Caco-2 (cell line): ENCODE data around the gene CES1. TPM values are rescaled to one million over a fixed set of nuclear protein-coding genes. Genes with fewer than 3 reads are reported as not detected.
"Not testable (repeated sequence)": the region's sequence is repeated elsewhere in the genome, so short reads cannot be mapped to it uniquely, and the experiment has no call there.

Experiments
- BruUV-seq: library from RNA; stranded (reverse); fragments of 400-500 nt; replicated peaks from 2 replicates; lab custom pipeline; 2021; lab: Mats Ljungman, UMichigan
- CTCF ChIA-PET: fragments of 300-600 bp; sonication (Branson Sonifier 250); formaldehyde crosslinking; loops from one replicate; lab custom pipeline; 2022; ENCODE audit warnings: antibody characterized with exemption; lab: Charles Lee
- POLR2A ChIA-PET: fragments of 300-600 bp; sonication (Branson Sonifier 250); formaldehyde crosslinking; loops from one replicate; lab custom pipeline; 2022; ENCODE audit warnings: antibody characterized with exemption; lab: Charles Lee
- DNase-seq, 2 experiments: peaks; one replicate each; pipeline versions ENCODE4 v3.0.0 to v3.0.0-alpha.2; 2020 to 2022
- H3K27me3 ChIP-seq: replicated peaks from 2 replicates; pipeline ENCODE4 v1.6.0; 2011; ENCODE audit warnings: low read length; ENCODE audit not compliant: control insufficient read depth, insufficient read depth
- H3K36me3 ChIP-seq: 2 replicates; pipeline ENCODE4 v1.5.1; 2011; ENCODE audit warnings: low read length; ENCODE audit not compliant: control insufficient read depth, insufficient read depth
- H3K4me1 ChIP-seq: fragments of 250-450 bp; sonication (Bioruptor Pico); 2 replicates; pipeline ENCODE4 v1.5.1; 2020; ENCODE audit warnings: mild to moderate bottlenecking
- H3K4me3 ChIP-seq: 2 replicates; pipeline ENCODE4 v1.5.1; 2011; ENCODE audit warnings: low read depth, mild to moderate bottlenecking, control low read depth, low read length
- H3K9me3 ChIP-seq: fragments of 250-450 bp; sonication (Bioruptor Pico); 2 replicates; pipeline ENCODE4 v1.5.1; 2020; ENCODE audit warnings: mild to moderate bottlenecking, moderate library complexity
- H3K27ac Mint-ChIP-seq: one replicate; pipeline ENCODE4 v1.8.0; 2022; ENCODE audit warnings: mixed read lengths; ENCODE audit not compliant: unreplicated experiment
- H3K27me3 Mint-ChIP-seq: one replicate; pipeline ENCODE4 v1.8.0; 2022; ENCODE audit warnings: mixed read lengths; ENCODE audit not compliant: insufficient read depth, unreplicated experiment
- H3K36me3 Mint-ChIP-seq: one replicate; pipeline ENCODE4 v1.8.0; 2022; ENCODE audit warnings: mild to moderate bottlenecking, mixed read lengths; ENCODE audit not compliant: insufficient read depth, unreplicated experiment
- H3K4me1 Mint-ChIP-seq: one replicate; pipeline ENCODE4 v1.8.0; 2022; ENCODE audit warnings: low read depth, mixed read lengths; ENCODE audit not compliant: unreplicated experiment
- H3K4me3 Mint-ChIP-seq: one replicate; pipeline ENCODE4 v1.8.0; 2022; ENCODE audit warnings: mild to moderate bottlenecking, moderate library complexity, mixed read lengths; ENCODE audit not compliant: unreplicated experiment
- H3K9me3 Mint-ChIP-seq: one replicate; pipeline ENCODE4 v1.8.0; 2022; ENCODE audit warnings: mixed read lengths; ENCODE audit not compliant: unreplicated experiment
- CTCF ChIP-seq, 2 experiments: fragments of 200-600 bp in 1 of 2; IDR thresholded peaks; 1 replicate in 1 of 2; 2 replicates in 1 of 2; pipeline versions ENCODE4 v1.5.1 to v1.8.0; 2011 to 2022; ENCODE audit warnings: antibody characterized with exemption in 1 of 2, control low read depth in 1 of 2, inconsistent platforms in 1 of 2, low read depth in 1 of 2, low read length in 1 of 2, mild to moderate bottlenecking in 1 of 2, moderate library complexity in 1 of 2; ENCODE audit not compliant: insufficient read depth in 1 of 2, severe bottlenecking in 1 of 2, unreplicated experiment in 1 of 2
- intact Hi-C: fragments of 100-400 bp; cut with micrococcal nuclease; formaldehyde crosslinking; loops from one replicate; pipeline ENCODE4 v1.10.0; 2022; ENCODE audit not compliant: unreplicated experiment
- total RNA-seq: library from RNA; stranded (reverse); gene quantifications from 2 replicates; pipeline ENCODE4 v1.2.3, GENCODE V29; 2022

Gene CES1
- total RNA-seq, 1 experiment from 2014 or later = 97.4 TPM

GRCh38 chr16:55809851-55810250 lies 23.0 kb downstream of the CES1 start:
- POLR2A ChIA-PET = no interaction called here
- Histone ChIP-seq H3K36me3 (no peaks in the 10 kb centered on the region), H3K4me3 (no peak overlapping the region), H3K9me3 (no peaks in the 10 kb centered on the region), H3K4me1 (no peaks in the 10 kb centered on the region), H3K27me3 (no peaks in the 10 kb centered on the region)
- H3K4me1 Mint-ChIP-seq = no peaks in the 10 kb centered on the region
- DNase-seq = peak in 1 of 2 experiments; percentile 11
- H3K27ac Mint-ChIP-seq = no peak overlapping the region
- intact Hi-C loops = no loop called here
- BruUV-seq = no TSS peak
- no peak overlapping the region for H3K4me3 Mint-ChIP-seq
- TF ChIP-seq CTCF (IDR thresholded peaks at IDR 0.05; ENCODE audit: insufficient read depth in 1 of 2, low read depth in 1 of 2, low read length in 1 of 2, severe bottlenecking in 1 of 2, unreplicated experiment in 1 of 2) = no peak
- no peaks in the 10 kb centered on the region for H3K9me3 Mint-ChIP-seq
- no peaks in the 10 kb centered on the region for H3K27me3 Mint-ChIP-seq
- CTCF ChIA-PET = no interaction called here
- H3K36me3 Mint-ChIP-seq = no peaks in the 10 kb centered on the region

DNA sequence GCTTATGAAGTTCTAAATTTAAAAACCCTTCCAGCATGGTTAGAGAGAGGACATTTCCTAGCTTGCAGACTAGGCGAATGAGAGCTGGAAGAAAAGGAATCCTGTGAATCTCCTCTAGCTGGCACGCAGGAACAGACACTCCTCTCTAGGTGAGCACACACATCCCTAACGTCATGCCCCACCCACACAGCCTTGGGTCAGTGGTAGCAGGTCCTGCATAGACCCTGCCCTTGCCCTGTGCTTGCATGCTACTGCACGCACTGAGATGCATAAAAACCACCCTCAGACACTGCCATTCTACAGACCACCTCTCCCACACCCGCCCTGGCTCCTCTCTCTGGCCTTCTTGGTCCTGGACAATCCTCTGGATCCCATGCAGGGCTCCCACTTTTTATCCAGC lies 23.5 kb downstream of the CES1 start:
- Histone ChIP-seq H3K4me1 (no peaks in the 10 kb centered on the region), H3K4me3 (no peak overlapping the region), H3K9me3 (no peaks in the 10 kb centered on the region), H3K36me3 (no peaks in the 10 kb centered on the region), H3K27me3 (no peaks in the 10 kb centered on the region)
- ChIA-PET CTCF (no interaction called here), POLR2A (no interaction called here)
- Mint-ChIP-seq H3K27ac (no peak overlapping the region), H3K4me3 (no peak overlapping the region), H3K36me3 (no peaks in the 10 kb centered on the region), H3K4me1 (no peaks in the 10 kb centered on the region), H3K9me3 (no peaks in the 10 kb centered on the region), H3K27me3 (no peaks in the 10 kb centered on the region)
- intact Hi-C loops = no loop called here
- BruUV-seq = no TSS peak
- no peak for TF ChIP-seq CTCF (IDR thresholded peaks at IDR 0.05; ENCODE audit: insufficient read depth in 1 of 2, low read depth in 1 of 2, low read length in 1 of 2, severe bottlenecking in 1 of 2, unreplicated experiment in 1 of 2)
- DNase-seq = peak in 1 of 2 experiments; percentile 10

GRCh38 chr16:55808286-55808685 lies 24.6 kb downstream of the CES1 start:
- H3K4me3 Mint-ChIP-seq, H3K27me3 Mint-ChIP-seq, H3K4me1 ChIP-seq, H3K4me1 Mint-ChIP-seq, H3K36me3 ChIP-seq, BruUV-seq, H3K27ac Mint-ChIP-seq, H3K36me3 Mint-ChIP-seq, CTCF ChIA-PET, H3K27me3 ChIP-seq, POLR2A ChIA-PET, H3K4me3 ChIP-seq, H3K9me3 Mint-ChIP-seq, DNase-seq, intact Hi-C loops, H3K9me3 ChIP-seq: not testable (repeated sequence)

DNA sequence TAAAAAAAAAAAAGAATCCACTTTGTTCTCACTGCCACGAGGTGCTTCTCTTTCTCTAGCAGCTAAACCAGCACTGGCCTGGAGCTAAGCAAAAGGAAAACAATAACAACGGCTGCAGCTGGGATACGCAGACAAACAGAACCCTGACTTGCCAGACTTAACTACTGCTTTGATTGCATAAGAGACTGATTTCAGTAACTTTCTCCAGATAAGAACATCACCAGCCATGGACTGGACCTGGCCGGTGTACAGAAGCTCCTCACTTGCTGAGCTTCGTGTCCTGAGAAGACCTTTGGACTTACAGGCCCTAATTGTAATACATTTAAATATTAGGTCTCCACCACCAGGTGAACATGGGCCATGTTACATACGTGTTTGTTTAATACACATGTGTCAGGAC lies 27.8 kb downstream of the CES1 start:
- H3K9me3 ChIP-seq, H3K4me3 ChIP-seq, CTCF ChIA-PET, H3K4me1 Mint-ChIP-seq, DNase-seq, H3K27me3 ChIP-seq, intact Hi-C loops, POLR2A ChIA-PET, BruUV-seq, H3K4me3 Mint-ChIP-seq, H3K9me3 Mint-ChIP-seq, H3K27me3 Mint-ChIP-seq, H3K36me3 Mint-ChIP-seq, H3K36me3 ChIP-seq, H3K27ac Mint-ChIP-seq, H3K4me1 ChIP-seq: not testable (repeated sequence)

- H3K9me3 Mint-ChIP-seq, H3K27ac Mint-ChIP-seq, H3K36me3 ChIP-seq, H3K4me3 Mint-ChIP-seq, H3K4me1 ChIP-seq, H3K27me3 Mint-ChIP-seq, H3K27me3 ChIP-seq, BruUV-seq, H3K9me3 ChIP-seq, H3K4me3 ChIP-seq, H3K4me1 Mint-ChIP-seq, POLR2A ChIA-PET, intact Hi-C loops, CTCF ChIA-PET, H3K36me3 Mint-ChIP-seq, DNase-seq: not testable (repeated sequence)
Measured at GRCh38 chr16:55803681-55804080, 29.2 kb downstream of the CES1 start.

GRCh38 chr16:55792934-55793374 lies 39.9 kb downstream of the CES1 start:
- intact Hi-C loops, CTCF ChIA-PET, H3K4me1 Mint-ChIP-seq: not testable (repeated sequence)

More at GRCh38 chr16:55792934-55793374, 39.9 kb downstream of the CES1 start:
- DNase-seq, H3K27me3 Mint-ChIP-seq, H3K9me3 Mint-ChIP-seq, H3K27me3 ChIP-seq, H3K4me1 ChIP-seq, H3K9me3 ChIP-seq, H3K36me3 Mint-ChIP-seq, H3K4me3 ChIP-seq, H3K4me3 Mint-ChIP-seq, POLR2A ChIA-PET, BruUV-seq, H3K36me3 ChIP-seq, H3K27ac Mint-ChIP-seq: not testable (repeated sequence)
